ENCODE measurements around the gene VCAM1. TPM values are rescaled to one million over a fixed set of nuclear protein-coding genes. Genes with fewer than 3 reads are reported as not detected.
"Not testable (repeated sequence)": the region's sequence is repeated elsewhere in the genome, so short reads cannot be mapped to it uniquely, and the experiment has no call there.

The VCAM1 gene
- total RNA-seq, 1 donor from 2014 or later, result 1.0 TPM

DNA sequence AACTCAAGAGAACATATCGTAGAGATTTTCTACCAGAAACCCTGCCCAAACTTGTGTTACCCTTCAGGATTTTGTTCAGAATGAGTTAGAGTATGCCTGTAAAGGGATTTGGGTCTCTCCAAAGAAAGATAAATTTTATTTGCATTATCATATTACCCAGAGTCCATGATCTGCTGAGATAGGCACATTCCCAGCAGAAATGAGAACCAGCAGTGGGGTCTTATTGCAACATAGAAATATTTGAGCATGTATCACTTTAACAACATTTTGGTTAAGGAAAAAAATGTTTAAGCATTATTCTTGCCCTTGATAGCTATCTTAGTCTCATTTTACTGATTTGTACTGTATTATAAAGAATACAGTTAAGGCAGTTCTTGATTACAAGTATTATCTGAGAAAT, 10.6 kb downstream of the VCAM1 start:
- no peak for ATAC-seq

DNA sequence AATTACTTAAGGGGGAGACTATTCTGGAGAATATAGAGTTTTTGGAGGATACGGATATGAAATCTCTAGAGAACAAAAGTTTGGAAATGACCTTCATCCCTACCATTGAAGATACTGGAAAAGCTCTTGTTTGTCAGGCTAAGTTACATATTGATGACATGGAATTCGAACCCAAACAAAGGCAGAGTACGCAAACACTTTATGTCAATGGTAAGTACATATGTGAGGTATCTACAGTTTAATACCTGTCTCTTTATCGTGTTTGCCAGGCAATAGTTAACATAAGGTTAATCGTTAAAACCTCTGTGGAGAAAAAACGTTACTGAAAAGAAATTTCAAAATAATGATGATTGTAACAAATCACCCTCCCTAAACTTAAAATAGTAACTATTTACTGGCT, 11.8 kb downstream of the VCAM1 start:
- ATAC-seq, result no peak

DNA sequence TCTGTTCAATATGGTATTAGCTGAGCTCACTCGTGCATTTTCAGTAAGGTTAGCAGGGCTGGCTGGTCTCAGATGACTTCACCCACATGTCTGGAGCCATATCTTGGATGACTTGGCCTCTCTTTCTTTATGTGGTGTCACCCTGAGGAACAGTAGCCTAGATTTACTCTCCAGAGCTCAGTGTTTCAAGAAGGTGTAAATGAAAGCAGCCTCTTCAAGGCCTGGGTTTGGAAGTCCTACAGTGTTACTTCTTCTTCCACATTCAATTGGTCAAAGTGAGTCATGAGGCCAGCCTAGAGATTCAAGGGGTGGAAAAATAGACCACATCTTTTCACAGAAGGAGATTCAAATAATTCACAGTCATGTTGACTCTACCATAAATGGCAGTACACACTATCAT, 12.2 kb downstream of the VCAM1 start:
- ATAC-seq, result no peak

DNA sequence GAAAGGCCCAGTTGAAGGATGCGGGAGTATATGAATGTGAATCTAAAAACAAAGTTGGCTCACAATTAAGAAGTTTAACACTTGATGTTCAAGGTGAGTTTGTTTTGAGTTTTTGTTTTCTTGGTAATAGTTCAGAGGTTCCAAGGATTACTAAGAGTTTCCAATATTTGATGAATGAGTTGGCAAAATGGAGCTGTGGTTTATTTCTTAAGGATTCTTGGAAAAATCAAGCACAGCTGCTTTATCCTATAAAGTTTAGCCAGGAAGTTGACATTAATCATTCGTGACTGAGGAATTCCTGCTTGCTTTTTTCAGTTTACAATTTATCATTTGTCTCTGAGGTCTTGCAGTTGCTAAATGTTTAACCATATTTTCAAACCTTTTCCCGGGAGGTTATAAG, 15.1 kb downstream of the VCAM1 start:
- ATAC-seq, result no peak

DNA sequence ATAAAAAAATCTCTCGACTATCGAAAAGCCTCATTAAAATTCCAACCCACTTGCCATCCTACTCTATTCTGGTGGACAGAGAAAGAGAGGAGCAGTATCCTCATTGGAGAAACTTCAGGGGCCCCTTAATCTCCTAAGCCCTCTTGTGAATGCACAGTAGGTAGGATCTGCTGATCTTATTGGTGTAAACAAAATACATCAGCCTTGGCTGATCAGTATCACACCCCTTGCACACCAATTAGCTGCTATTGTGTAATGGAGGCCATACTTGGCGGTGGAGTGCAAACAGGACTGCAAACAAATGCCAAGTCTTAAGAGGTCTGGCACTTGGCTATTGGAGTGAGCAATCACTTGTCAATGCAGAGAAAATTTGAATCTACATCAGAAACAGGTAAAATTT, 15.7 kb downstream of the VCAM1 start:
- no peak for ATAC-seq

DNA sequence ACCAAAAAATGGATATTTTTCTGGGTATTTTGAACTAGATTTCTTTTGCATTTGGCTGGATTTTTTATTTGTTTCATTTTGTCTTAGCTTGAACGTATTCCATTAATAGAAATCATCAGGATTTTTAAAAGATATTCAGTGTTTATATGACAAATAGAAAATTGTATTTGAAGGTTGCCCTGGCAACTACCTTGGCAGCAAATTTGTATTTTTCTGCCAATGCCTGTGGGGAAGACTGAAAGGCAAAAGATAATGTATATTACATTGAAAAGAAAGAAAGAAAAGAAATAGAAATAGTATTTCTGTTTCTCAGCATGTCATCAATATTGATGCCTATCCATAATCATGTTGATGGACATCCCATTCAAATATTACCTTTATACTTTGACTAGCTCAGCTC, 16.8 kb downstream of the VCAM1 start:
- no peak for ATAC-seq

DNA sequence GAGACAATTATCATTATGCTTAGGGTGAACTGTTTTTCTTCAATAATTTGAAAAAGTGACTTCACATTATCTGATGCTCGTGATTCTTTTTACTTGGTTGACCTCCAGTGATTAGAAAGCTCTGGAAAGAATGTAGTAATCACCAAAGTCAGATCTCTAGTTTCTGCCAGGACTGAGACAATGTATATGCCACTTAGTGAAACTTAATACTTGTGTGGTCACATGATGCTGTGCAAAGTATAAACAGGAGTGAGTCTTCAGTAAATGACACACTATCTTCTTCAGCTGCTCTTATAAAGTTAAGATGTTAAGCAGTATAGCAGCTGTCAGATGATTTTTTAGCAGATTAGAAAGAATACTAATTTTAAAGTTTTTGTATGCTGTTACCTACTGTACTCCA, 17.2 kb downstream of the VCAM1 start:
- ATAC-seq, result no peak

DNA sequence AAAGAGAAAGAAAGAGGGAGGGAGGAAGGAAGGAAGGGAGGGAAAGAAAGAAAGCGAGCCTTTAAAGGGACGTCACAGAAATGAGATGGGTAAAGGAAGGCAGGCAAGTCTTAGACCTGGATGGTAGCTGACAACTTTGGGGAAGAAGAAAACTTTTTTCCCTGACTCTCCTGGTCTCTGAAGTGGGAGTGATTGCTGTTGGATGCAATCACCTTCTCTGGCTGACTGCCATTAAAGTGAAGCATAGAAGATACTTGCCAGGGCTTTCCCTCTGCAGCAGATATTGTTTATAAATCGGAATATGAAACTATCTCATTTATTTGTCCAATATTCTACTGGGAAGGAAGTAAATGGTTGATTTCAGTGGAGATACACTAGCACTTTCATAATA, 27.0 kb downstream of the VCAM1 start:
- ATAC-seq, result no peak

DNA sequence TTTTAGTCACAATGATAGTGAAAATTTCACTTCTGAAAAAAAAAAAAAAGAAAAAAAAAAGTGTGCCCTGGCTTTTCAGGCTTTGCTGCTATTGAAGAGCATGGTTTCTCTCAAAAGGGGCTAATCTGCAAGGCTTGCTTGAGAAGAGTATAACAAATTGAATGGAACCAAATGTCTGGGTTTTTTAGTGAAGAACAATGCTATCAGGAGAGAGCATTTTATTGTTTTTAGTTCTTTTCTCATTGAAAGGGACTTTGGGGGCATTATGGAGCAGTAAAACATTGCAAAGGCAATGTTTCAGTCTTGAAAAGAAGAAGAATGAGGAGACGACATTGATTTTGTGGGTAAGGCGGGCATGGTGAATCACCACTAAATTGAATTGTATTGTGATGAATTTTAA, 28.2 kb downstream of the VCAM1 start:
- ATAC-seq, result no peak

DNA sequence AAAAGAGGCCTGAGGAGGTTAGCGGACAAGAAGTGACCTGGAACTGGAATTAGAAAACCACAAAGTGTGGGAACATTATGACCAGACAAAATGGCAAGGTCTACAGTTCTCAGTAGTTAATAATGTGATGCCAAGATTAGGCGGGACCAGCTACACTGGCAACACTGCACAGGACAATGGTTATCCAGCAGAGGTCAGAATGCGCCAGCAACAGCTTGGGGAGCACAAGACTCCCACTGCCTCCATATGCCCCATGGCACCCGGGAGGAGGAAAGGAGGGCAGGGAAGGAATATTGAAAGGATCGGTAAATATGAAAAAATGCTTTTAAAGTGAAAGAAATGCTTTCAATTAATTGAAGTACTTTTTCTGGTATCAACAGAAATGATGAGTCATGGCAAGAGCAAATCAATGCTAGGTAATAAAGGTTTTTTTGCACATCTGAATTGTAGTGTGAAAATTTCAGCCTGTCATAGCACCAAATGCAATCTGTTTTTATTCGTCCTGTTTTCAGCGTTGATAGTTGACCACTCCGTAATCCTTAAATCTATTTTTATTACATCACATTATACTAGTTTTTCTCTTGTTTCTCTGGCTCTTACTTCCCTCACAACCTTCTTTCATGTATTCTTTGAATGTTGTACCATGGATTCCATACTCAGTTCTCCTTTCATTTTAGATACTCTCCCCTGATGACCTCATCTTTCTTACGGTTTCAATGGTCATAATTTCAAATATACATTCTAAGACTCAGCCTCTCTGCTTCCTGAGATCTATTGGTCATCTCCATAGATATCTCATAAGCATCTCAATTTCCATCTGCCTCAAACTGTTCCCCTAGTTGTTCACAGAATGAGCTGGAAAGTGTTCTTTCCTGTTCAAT, 30.7 kb downstream of the VCAM1 start:
- no peak for ATAC-seq

DNA sequence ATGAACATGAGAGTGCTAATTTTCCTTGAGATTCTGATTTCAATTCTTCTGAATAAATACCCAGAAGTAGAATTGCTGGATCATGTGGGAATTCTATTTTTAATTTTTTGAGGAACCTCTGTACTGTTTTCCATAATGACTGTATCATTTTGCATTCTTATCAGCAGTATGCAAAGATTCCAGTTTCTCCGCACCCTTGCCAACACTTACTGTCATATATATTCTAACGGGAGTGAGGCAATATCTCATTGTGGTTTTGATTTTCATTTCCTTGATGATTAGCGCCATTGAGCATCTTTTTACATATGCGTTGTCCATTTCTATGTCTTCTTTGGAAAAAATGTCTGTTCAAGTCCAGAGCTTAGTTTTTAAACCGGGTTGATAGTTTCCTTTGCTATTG, 33.2 kb downstream of the VCAM1 start:
- ATAC-seq, result no peak

DNA sequence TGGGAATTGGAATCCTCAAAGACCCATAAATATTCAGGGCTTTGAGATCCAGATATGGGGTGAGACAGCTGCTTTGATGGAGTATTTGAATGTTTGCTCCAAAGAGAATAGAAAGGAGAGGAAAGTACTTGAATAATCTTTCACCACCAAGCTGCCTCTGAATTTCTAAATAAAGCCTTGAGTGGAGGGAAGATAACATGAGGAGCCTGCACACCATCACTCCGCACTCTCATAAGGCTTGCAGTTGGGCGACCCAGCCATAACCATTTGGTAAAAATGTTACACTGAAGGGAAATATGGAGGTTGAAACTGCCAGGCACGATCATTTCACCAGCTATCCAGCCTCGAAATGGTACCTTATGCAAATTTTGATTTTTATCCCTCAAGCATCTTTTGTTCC, 38.4 kb downstream of the VCAM1 start:
- ATAC-seq, result no peak

DNA sequence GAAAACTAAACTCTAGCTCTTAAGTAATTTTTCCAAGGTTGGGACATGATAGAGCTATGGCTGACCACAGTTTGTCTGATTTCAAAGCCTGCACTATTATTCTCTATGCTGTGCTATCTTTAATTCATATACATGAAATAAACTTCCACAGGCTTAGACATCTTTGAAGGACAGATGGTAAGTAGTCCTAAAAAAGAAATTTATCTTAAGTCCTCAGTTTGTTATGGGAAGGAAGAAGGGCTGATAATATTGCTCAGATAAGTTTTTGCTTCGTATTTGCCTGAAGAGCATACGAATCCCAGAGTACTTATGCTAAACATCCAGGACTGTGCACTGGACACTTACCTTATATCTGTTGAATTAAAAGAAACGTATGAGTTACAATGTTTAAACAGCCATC, 39.6 kb downstream of the VCAM1 start:
- no peak for ATAC-seq

DNA sequence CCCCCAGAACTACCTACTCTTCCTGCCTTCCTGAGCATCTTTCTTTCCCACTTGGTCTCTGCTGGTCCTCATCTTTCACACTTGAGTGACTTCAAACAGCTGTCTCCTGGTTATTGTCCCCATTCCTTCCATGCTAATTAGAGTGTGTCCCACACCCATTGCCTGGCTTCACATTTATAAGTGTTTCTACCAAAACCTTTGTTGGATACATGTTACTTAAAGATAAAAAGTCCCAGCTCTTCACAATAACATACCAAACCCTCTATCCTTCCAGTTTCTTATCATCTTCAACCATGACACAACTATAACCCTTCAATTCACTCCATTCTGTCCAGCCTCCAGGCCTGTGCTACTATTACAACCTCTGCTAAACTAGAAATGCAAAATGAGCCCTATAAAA, 41.0 kb downstream of the VCAM1 start:
- ATAC-seq, result no peak

DNA sequence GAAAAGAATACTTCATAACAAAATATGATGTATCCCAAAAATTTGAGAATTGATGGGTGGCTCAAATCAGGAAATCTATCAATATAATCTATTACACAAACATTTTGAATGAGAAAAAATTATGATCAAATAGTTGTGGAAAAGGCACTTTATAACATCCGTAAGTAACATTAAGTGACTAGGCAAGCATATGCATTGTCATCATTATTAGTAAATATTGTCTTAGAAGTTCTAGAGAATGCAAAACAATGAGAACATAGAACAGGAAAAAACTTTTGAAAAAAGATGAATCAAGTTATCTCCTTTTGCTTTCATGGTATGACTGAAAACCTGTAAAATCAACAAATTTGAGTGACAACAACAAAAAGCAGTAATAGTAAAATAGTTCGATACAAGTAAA, 42.9 kb downstream of the VCAM1 start:
- no peak for ATAC-seq

DNA sequence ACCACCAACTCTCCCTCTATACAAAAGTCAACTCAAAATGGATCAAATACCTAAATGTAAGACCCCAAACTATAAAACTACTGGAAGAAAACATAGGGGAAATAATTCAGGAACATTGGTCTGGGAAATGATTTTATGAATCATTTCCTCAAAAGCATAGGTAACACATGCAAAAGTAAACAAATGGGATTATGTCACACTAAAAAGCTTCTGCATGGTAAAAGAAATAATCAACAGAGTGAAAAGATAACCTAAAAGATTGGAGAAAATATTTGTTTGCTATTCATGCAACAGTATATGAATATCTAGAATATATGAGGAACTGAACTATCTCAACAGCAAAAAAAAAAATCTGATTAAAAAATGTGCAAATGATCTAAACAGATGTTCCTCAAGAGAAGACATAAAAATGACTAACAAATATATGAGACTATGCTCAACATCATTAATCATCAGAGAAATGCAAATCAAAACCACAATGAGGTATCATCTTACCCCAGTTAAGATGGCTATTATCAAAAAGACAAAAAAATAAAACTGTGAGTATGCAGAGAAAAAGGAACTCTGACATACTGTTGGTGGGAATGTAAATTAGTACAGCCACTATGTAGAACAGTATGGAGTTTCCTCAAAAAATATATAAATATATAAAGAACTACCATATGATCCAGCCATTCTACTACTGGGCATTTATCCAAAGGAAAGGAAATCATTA, 47.8 kb downstream of the VCAM1 start:
- ATAC-seq, result no peak

DNA sequence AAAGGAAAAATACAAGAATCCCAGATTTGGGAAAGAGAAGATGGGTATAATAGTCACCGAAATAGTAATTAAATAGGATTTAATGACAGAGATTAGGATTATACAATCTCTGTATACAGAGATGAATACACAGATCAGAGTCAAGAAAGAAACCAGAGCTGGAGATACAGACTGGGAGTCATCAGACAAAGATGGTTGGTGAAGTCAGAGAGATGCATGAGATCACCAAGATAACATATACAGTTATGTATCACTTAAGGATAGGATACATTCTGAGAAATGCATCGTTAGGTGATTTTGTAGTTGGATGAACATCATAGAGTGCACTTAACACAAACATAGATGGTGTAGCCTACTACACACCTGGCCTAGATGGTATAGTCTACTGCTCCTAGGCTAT, 49.8 kb downstream of the VCAM1 start:
- ATAC-seq, result no peak

DNA sequence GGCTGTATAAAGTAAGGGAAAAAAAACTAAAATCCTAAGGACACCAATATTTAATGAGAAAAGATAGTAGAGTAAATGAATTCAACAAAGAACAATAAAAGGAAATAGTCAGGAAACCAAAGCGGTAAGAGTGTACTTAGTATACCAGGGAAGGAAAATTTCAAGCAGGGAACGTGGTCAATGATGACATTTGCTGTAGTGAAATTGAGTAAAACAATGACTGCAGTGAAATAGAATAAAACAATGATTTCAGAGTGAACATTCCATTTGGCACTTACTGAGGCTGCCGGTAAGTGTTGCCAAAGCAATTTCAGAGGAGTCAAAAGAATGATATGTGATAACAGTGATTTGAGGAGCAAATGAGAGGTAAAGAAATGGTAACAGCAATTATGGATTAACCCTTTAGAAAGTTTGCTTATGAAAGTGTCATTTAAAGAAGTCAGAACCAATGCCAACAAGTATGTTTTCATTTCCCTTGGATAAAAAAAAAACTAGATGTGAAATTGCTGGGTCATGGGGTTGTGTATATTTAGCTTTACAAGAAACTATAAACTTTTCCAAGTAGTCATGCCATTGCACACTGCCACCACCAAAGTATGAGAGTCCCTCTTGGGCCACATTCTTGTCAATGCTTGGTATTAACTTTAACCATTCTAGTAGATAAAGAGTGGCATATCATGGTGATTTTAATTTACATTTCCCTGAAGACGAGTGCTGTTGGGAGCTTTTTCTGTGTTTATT, 50.5 kb downstream of the VCAM1 start:
- ATAC-seq, result no peak

DNA sequence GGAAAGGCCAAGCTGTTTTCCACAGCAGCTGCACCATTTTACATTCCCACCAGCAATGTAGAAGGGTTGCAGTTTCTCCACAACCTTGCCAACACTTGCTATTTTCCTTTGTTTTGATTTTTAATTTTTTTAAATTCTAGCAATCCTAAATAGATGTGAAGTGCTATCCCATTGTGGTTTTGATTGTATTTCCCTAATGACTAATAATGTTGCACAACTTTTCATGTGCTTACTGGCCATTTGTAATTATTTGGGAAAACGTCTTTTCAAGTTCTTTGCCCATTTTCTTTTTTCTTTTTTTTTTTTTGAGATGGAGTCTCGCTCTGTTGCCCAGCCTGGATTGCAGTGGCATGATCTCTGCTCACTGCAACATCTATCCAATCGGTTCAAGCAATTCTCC, 53.9 kb downstream of the VCAM1 start:
- ATAC-seq, result no peak

DNA sequence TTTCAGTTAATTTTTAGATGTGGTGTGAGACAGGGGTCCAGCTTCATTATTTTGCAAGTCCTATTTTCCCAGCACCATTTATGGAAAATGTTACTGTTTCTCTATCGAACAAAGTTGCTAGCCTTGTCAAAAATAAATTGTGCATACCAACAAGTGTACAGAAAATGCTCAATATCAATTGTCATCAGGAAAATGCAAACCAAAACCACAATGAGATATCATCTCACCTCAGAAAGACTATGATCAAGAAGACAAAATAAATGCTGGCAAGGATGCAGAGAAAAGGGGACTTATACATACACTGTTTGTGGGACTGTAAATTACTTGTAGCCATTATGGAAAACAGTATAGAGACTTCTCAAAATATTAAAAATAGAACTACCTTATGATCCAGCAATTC, 54.8 kb downstream of the VCAM1 start:
- no peak for ATAC-seq

DNA sequence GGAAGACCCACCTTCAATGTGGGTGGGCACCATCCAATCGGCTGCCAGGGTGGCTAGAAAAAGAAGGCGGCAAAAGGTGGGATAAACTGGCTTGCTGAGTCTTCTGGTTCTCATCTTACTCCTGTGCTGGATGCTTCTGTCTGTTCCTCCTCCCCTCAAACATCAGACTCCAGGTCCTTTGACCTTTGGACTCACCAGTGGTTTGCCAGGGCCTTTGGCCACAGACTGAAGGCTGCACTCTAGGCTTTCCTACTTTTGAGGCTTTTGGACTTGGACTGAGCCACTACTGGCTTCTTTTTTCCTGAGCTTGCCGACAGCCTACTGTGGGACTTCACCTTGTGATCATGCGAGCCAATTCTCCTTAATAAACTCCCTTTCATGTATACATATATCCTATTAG, 55.9 kb downstream of the VCAM1 start:
- no peak for ATAC-seq

DNA sequence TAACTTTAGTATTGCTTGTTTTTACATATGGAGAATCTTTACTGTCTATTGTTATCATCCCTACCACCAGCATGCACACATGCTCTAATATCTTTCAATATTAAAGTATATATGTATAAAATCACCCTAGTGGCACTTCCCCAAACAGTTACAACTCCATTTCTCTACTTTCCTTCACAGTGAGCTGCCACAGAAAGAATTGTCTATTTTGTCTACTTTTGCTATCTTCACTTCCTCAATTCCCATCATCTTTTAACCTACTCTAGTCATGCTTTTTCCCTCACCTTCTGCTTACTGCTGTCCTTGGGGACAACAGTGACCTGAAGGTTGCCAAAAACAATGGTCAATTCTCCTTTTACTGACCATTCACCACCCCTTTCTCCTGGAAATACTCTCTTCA, 59.2 kb downstream of the VCAM1 start:
- ATAC-seq, result no peak

DNA sequence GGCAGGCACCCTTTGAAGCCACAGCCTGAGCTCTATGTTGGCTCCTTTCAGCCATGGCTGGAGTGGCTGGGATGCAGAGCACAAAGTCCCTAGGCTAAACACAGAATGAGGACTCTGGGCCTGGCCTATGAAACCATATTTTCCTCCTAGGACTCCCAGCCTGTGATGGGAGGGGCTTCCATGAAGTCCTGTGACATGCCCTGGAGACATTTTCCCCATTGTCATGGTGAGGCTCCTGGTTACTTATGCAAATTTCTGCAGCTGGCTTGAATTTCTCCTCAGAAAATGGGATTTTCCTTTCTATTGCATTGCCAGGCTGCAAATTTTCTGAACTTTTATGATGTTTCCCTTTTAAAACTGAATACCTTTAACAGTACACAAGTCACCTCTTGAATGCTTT, 61.3 kb downstream of the VCAM1 start:
- no peak for ATAC-seq

DNA sequence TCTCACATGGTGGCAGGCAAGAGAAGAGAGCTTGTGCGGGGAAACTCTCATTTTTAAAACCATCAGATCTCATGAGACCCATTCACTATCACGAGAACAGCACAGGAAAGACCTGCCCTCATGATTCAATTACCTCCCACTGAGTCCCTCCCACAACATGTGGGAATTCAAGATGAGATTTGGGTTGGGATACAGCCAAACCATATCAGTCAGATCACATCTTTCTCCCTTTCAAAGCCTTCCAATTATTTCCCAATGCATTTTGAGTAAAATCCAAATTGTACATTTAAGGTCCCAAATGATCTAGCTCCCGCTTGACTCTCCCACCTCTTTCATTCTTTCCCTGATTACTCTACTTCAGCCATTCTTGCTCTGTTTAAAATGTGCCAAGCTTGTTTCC, 62.2 kb downstream of the VCAM1 start:
- ATAC-seq, result not testable (repeated sequence)
